Mesothelial cell of epicardium (in vitro differentiated cells): ENCODE data around the gene SPATA21. TPM values are rescaled to one million over a fixed set of nuclear protein-coding genes. Genes with fewer than 3 reads are reported as not detected.

Source experiments
- DNase-seq, 2 experiments: peaks; one replicate each; pipeline ENCODE4 v3.0.0; 2021; ENCODE audit warnings: low spot score in 2 of 2; ENCODE audit not compliant: unreplicated experiment in 2 of 2
- H3K27ac Mint-ChIP-seq: 2 replicates; pipeline ENCODE4 v1.8.0; 2021; ENCODE audit warnings: mixed read lengths
- H3K27me3 Mint-ChIP-seq: 2 replicates; pipeline ENCODE4 v1.8.0; 2021; ENCODE audit warnings: low read depth, mixed read lengths
- H3K36me3 Mint-ChIP-seq: 2 replicates; pipeline ENCODE4 v1.8.0; 2021; ENCODE audit warnings: mixed read lengths
- H3K4me1 Mint-ChIP-seq: 2 replicates; pipeline ENCODE4 v1.8.0; 2021; ENCODE audit warnings: mixed read lengths
- H3K4me3 Mint-ChIP-seq: 2 replicates; pipeline ENCODE4 v1.8.0; 2021; ENCODE audit warnings: mild to moderate bottlenecking, moderate library complexity, mixed read lengths
- H3K9me3 Mint-ChIP-seq: 2 replicates; pipeline ENCODE4 v1.8.0; 2021; ENCODE audit warnings: mixed read lengths
- total RNA-seq: library from RNA; stranded (reverse); gene quantifications from 3 replicates; pipeline ENCODE4 v1.2.1, GENCODE V29; 2021
- TF ChIP-seq, protein P1 (sequence below): fragments of 200-600 bp; sonication (generic); IDR thresholded peaks from one replicate; pipeline ENCODE4 v1.5.0; 2021; ENCODE audit warnings: antibody characterized with exemption; ENCODE audit not compliant: unreplicated experiment

SPATA21 gene
- total RNA-seq, 1 donor from 2014 or later = not detected

DNA sequence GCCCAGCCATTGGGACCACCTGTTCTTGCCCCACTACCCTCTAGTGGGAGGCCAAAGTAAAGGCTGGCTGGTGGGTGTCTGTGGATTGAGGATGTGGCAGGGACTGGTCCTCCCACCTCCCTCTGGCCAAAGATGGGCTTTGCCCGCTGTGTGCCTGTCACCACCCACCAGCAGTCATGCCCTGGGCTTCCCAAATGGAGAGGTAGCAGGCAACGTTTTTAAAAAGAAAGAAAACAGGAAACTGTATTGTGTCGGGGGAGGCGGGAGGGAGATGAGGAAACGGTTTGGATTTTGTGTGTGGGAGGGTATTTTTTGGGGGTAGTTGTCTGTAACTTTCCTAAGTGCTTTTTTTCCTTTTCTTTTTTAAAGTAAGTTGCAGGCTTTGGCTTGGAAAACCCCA, 40.1 kb downstream of the SPATA21 start:
- H3K4me1 Mint-ChIP-seq = peaks cover 3% of the 10 kb centered on the region
- no peak overlapping the region for H3K4me3 Mint-ChIP-seq
- TF ChIP-seq, protein P1, sequence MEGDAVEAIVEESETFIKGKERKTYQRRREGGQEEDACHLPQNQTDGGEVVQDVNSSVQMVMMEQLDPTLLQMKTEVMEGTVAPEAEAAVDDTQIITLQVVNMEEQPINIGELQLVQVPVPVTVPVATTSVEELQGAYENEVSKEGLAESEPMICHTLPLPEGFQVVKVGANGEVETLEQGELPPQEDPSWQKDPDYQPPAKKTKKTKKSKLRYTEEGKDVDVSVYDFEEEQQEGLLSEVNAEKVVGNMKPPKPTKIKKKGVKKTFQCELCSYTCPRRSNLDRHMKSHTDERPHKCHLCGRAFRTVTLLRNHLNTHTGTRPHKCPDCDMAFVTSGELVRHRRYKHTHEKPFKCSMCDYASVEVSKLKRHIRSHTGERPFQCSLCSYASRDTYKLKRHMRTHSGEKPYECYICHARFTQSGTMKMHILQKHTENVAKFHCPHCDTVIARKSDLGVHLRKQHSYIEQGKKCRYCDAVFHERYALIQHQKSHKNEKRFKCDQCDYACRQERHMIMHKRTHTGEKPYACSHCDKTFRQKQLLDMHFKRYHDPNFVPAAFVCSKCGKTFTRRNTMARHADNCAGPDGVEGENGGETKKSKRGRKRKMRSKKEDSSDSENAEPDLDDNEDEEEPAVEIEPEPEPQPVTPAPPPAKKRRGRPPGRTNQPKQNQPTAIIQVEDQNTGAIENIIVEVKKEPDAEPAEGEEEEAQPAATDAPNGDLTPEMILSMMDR = no peak
- no peak for DNase-seq
- peaks cover 16% of the 10 kb centered on the region for H3K36me3 Mint-ChIP-seq
- H3K27me3 Mint-ChIP-seq = no peaks in the 10 kb centered on the region
- no peaks in the 10 kb centered on the region for H3K9me3 Mint-ChIP-seq
- no peak overlapping the region for H3K27ac Mint-ChIP-seq

DNA sequence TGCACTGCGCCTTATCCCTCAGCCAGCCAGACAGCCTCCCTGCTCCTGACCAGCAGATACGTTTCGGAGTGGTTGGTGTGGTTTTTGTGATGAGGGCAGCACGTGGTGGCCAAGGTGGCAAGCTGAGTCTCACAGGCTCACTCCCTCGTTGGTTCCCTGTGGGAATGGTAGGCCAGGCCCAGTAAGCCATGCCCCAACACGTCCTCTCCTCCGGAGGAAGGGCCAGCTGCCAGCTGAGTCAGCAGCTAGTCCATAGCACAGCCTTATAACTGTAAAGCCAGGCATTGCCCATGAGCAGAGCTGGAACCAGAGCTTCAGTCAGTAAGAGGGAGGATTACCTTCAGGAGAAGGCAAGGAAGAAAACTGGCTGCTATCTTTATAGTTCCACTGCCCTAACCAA, 40.6 kb downstream of the SPATA21 start:
- peaks cover 3% of the 10 kb centered on the region for H3K4me1 Mint-ChIP-seq
- no peak overlapping the region for H3K27ac Mint-ChIP-seq
- peaks cover 16% of the 10 kb centered on the region for H3K36me3 Mint-ChIP-seq
- H3K9me3 Mint-ChIP-seq = no peaks in the 10 kb centered on the region
- TF ChIP-seq, protein P1 = no peak
- no peak for DNase-seq
- H3K4me3 Mint-ChIP-seq = no peak overlapping the region
- no peaks in the 10 kb centered on the region for H3K27me3 Mint-ChIP-seq

DNA sequence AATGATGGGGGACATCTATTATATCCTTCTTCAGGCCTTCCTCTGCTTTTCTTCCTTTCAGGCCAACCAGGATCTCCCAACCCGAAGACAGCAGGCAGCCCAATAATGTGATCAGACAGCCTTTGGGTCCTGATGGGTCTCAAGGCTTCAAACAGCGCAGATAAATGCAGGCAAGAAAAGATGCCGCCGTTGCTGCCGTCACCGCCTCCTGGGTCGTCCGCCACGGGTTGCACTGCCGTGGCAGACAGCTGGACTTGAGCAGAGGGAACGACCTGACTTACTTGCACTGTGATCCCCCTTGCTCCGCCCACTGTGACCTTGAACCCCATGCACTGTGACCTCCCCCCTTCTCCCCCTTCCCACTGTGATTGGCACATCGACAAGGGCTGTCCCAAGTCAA, 42.2 kb downstream of the SPATA21 start:
- Mint-ChIP-seq H3K4me1 (peaks cover 6% of the 10 kb centered on the region), H3K9me3 (no peaks in the 10 kb centered on the region), H3K27ac (no peak overlapping the region), H3K36me3 (peaks cover 16% of the 10 kb centered on the region), H3K27me3 (no peaks in the 10 kb centered on the region), H3K4me3 (no peak overlapping the region)
- DNase-seq = no peak
- TF ChIP-seq, protein P1 = no peak

DNA sequence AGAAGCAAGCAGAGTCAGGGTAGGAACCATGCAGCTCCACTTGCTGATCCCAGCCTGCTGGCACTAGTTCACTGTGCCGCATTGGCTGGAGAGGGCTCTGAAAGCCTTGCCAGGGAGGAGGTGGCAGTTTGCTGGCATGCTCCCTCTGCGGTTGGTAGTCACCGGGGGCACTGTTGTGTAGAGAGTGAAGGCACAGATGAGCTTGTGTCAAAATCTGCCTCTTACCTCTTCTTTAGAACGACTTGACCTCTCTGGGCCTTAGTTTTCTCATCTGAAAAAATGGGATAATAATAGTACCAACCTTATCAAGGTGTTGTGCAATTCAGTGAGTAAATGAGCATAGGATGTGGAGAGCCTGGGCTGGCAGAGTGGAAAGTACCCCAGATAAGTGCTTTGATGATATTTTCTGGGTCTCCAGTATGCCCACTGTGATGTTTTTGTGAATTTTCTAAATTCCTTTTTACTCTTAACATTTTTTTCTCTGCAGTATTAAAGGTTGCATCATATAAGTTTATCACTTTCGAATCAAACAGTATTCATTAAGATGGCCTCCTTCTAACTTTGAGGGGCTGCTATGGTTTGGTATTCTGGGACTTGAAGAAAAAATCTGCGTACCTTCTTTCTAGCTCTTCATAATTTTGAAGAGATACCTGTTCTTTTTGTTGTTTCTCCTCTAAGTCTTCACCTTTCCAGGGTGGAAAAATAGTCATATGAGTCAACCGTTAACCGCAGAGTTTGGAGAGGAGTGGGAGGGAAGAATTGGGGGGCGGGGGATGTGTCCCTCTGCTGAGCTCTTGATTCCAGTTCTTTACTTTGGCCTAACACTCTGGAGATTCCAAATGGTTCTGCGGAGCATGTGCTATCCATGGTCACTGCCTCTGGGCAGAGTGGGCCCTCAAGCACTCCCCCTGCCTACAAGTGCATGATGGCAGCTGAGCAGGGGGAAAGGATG, 43.4 kb downstream of the SPATA21 start:
- peak overlapping the region; percentile 39 for H3K27ac Mint-ChIP-seq
- H3K36me3 Mint-ChIP-seq = peaks cover 9% of the 10 kb centered on the region
- no peaks in the 10 kb centered on the region for H3K27me3 Mint-ChIP-seq
- peaks cover 6% of the 10 kb centered on the region for H3K4me1 Mint-ChIP-seq
- DNase-seq = no peak
- H3K9me3 Mint-ChIP-seq = no peaks in the 10 kb centered on the region
- no peak overlapping the region for H3K4me3 Mint-ChIP-seq
- TF ChIP-seq, protein P1 = no peak

DNA sequence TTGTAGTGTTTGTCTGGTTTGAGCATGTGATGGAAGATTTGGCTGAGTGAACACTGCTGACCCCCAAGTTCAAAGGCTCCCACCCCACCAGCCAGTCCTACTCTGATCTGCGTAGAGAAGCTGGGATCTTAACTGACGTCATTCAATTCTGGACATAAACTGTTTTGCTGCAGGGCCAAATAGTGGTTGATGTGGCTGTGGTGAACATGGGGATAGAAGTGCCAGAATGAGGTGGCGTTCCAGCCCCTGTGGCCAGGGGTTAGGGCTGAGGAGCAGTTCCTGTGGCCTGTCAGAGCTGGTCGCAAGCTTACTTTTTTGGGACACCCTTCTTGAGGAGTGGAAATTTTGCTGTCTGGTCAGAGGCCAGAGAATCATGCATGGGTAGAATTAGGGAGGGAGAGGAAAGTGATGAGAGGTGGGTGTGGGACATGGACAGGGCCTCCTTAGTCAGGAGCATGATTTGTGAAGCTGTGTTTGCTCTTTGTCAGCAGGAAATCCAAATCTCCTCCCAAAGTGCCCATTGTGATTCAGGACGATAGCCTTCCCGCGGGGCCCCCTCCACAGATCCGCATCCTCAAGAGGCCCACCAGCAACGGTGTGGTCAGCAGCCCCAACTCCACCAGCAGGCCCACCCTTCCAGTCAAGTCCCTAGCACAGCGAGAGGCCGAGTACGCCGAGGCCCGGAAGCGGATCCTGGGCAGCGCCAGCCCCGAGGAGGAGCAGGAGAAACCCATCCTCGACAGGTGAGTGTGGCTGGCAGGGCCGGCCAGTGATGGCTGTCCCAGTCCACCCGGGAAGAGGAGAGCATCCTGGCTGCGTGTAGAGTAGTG, 44.3 kb downstream of the SPATA21 start:
- no peaks in the 10 kb centered on the region for H3K9me3 Mint-ChIP-seq
- no peaks in the 10 kb centered on the region for H3K27me3 Mint-ChIP-seq
- peaks cover 9% of the 10 kb centered on the region for H3K36me3 Mint-ChIP-seq
- no peak for DNase-seq
- H3K4me3 Mint-ChIP-seq = no peak overlapping the region
- peak overlapping the region; percentile 36 for H3K27ac Mint-ChIP-seq
- TF ChIP-seq, protein P1 = no peak
- H3K4me1 Mint-ChIP-seq = peaks cover 6% of the 10 kb centered on the region
